ENCODE data around the gene ETV7.

- TF ChIP-seq CTCF (conservative IDR thresholded peaks at IDR 0.05) = no peak
- TF ChIP-seq ZFX (IDR thresholded peaks at IDR 0.05) = no peak
Observed at GRCh38 chr6:36375644-36376155, 11.8 kb downstream of the ETV7 start.

All from C4-2B (cell line).